IPS-18c (cell line): Measurements from ENCODE around the gene NUDT13.
"Not testable (repeated sequence)": the region's sequence is repeated elsewhere in the genome, so short reads cannot be mapped to it uniquely, and the experiment has no call there.

Source experiments
- H3K4me3 ChIP-seq: 2 replicates; pipeline ENCODE4 v1.7.0; 2013; ENCODE audit warnings: low read depth, mild to moderate bottlenecking, low read length, moderate library complexity; ENCODE audit not compliant: insufficient read depth
- H3K9me3 ChIP-seq: one replicate; pipeline ENCODE4 v1.6.1; 2013; ENCODE audit warnings: mild to moderate bottlenecking, low read length, moderate library complexity; ENCODE audit not compliant: control insufficient read depth, insufficient read depth

Gene NUDT13

GRCh38 chr10:73139251-73139650, 29.0 kb downstream of the NUDT13 start:
- no peaks in the 10 kb centered on the region for H3K9me3 ChIP-seq
- no peak overlapping the region for H3K4me3 ChIP-seq

- no peaks in the 10 kb centered on the region for H3K9me3 ChIP-seq
- H3K4me3 ChIP-seq, result no peak overlapping the region
Measured at GRCh38 chr10:73141603-73142002, 31.3 kb downstream of the NUDT13 start.

GRCh38 chr10:73150633-73151413, 40.6 kb downstream of the NUDT13 start:
- H3K9me3 ChIP-seq, H3K4me3 ChIP-seq: not testable (repeated sequence)

GRCh38 chr10:73152009-73152408, 41.8 kb downstream of the NUDT13 start:
- Histone ChIP-seq H3K9me3 (no peaks in the 10 kb centered on the region), H3K4me3 (no peak overlapping the region)

GRCh38 chr10:73156054-73156453, 45.8 kb downstream of the NUDT13 start:
- peaks cover 4% of the 10 kb centered on the region for H3K9me3 ChIP-seq
- H3K4me3 ChIP-seq, result no peak overlapping the region

GRCh38 chr10:73159038-73159648, 48.9 kb downstream of the NUDT13 start:
- H3K4me3 ChIP-seq, result no peak overlapping the region
- peaks cover 4% of the 10 kb centered on the region for H3K9me3 ChIP-seq

- H3K9me3 ChIP-seq, result peaks cover 4% of the 10 kb centered on the region
- H3K4me3 ChIP-seq, result no peak overlapping the region
Measured at GRCh38 chr10:73161079-73161478, 50.8 kb downstream of the NUDT13 start.

GRCh38 chr10:73161662-73162061, 51.4 kb downstream of the NUDT13 start:
- H3K4me3 ChIP-seq, result no peak overlapping the region
- H3K9me3 ChIP-seq, result peaks cover 4% of the 10 kb centered on the region

- no peak overlapping the region for H3K4me3 ChIP-seq
- H3K9me3 ChIP-seq, result peaks cover 4% of the 10 kb centered on the region
Measured at GRCh38 chr10:73163096-73163495, 52.8 kb downstream of the NUDT13 start.

GRCh38 chr10:73166972-73167371, 56.7 kb downstream of the NUDT13 start:
- H3K9me3 ChIP-seq, result no peaks in the 10 kb centered on the region
- peak overlapping the region; percentile 98; the same call in 1 of the 2 replicates for H3K4me3 ChIP-seq

GRCh38 chr10:73167458-73167782, 57.2 kb downstream of the NUDT13 start:
- Histone ChIP-seq H3K4me3 (peak overlapping the region; percentile 98), H3K9me3 (no peaks in the 10 kb centered on the region)

GRCh38 chr10:73167783-73168464, 57.7 kb downstream of the NUDT13 start, which contains the start of the genes ECD and FAM149B1:
TSS of gene ECD (minus strand) at chr10:73168008. CDS start at chr10:73163937, 4,071 bp downstream.
TSS of gene FAM149B1 (plus strand) at chr10:73168119. CDS start at chr10:73168340, 221 bp downstream.
- H3K9me3 ChIP-seq, result no peaks in the 10 kb centered on the region
- H3K4me3 ChIP-seq, result peak within 1 kb of the TSS; percentile 98

- H3K4me3 ChIP-seq, result peak overlapping the region; percentile 98
- no peaks in the 10 kb centered on the region for H3K9me3 ChIP-seq
Measured at GRCh38 chr10:73168465-73168803, 58.2 kb downstream of the NUDT13 start.

GRCh38 chr10:73169320-73169719, 59.1 kb downstream of the NUDT13 start:
- Histone ChIP-seq H3K9me3 (no peaks in the 10 kb centered on the region), H3K4me3 (no peak overlapping the region)

GRCh38 chr10:73172867-73173266, 62.6 kb downstream of the NUDT13 start:
- H3K9me3 ChIP-seq, result no peaks in the 10 kb centered on the region

GRCh38 chr10:73174148-73174925, 64.1 kb downstream of the NUDT13 start:
- no peak overlapping the region for H3K4me3 ChIP-seq
- H3K9me3 ChIP-seq, result no peaks in the 10 kb centered on the region

More at GRCh38 chr10:73172867-73173266, 62.6 kb downstream of the NUDT13 start:
- no peak overlapping the region for H3K4me3 ChIP-seq
